AG09309 (cell line): ENCODE measurements around the gene GLT8D1.

Experiments
- DNase-seq: peaks from one replicate; pipeline ENCODE4 v3.0.0-alpha.2; 2010; ENCODE audit warnings: low read depth
- H3K4me3 ChIP-seq: 2 replicates; pipeline ENCODE4 v1.5.1; 2011; ENCODE audit warnings: mild to moderate bottlenecking, low read depth, low read length, moderate library complexity; ENCODE audit not compliant: control insufficient read depth
- CTCF ChIP-seq: IDR thresholded peaks from 2 replicates; pipeline ENCODE4 v1.5.1; 2011; ENCODE audit warnings: mild to moderate bottlenecking, low read depth, low read length, inconsistent platforms; ENCODE audit not compliant: insufficient read depth, control insufficient read depth; ENCODE audit errors: missing control alignments

GLT8D1 gene

GRCh38 chr3:52703341-52703740 lies 2.2 kb downstream of the GLT8D1 start:
- no peak for TF ChIP-seq CTCF
- H3K4me3 ChIP-seq, result no peak overlapping the region; the same call in none of the 2 replicates
- no peak for DNase-seq

- TF ChIP-seq CTCF, result no peak
- no peak overlapping the region for H3K4me3 ChIP-seq
- DNase-seq, result no peak
Observed at GRCh38 chr3:52697632-52697965, 8.0 kb downstream of the GLT8D1 start.

GRCh38 chr3:52696830-52697631 lies 8.6 kb downstream of the GLT8D1 start:
- DNase-seq, result no peak
- H3K4me3 ChIP-seq, result no peak overlapping the region
- TF ChIP-seq CTCF, result no peak

- H3K4me3 ChIP-seq, result no peak overlapping the region
- no peak for DNase-seq
- TF ChIP-seq CTCF, result no peak
Observed at GRCh38 chr3:52695798-52696671, 9.6 kb downstream of the GLT8D1 start.

GRCh38 chr3:52694528-52695189 lies 10.9 kb downstream of the GLT8D1 start:
- DNase-seq, result no peak
- TF ChIP-seq CTCF, result no peak
- no peak overlapping the region for H3K4me3 ChIP-seq

- DNase-seq, result no peak
- TF ChIP-seq CTCF, result no peak
- H3K4me3 ChIP-seq, result no peak overlapping the region
Observed at GRCh38 chr3:52693071-52693470, 12.5 kb downstream of the GLT8D1 start.
